PC-3 (cell line): ENCODE data around the gene SEMA4B.

Experiments
- EZH2 ChIP-seq: fragments of 300-600 bp; sonication (generic); IDR thresholded peaks from one replicate; pipeline ENCODE4 v1.6.1; 2017; ENCODE audit warnings: antibody characterized with exemption, mild to moderate bottlenecking, low read length; ENCODE audit not compliant: unreplicated experiment
- EZH2phosphoT487 ChIP-seq: fragments of 300-600 bp; sonication (generic); IDR thresholded peaks from 2 replicates; pipeline ENCODE4 v1.6.1; 2018; ENCODE audit warnings: mild to moderate bottlenecking, antibody characterized with exemption, low read length, borderline replicate concordance
- TF ChIP-seq, protein P1 (sequence below): fragments of 300-600 bp; sonication (generic); conservative IDR thresholded peaks from 2 replicates; pipeline ENCODE4 v1.5.1; 2017; ENCODE audit warnings: antibody characterized with exemption, low read depth, mild to moderate bottlenecking, low read length

DNA sequence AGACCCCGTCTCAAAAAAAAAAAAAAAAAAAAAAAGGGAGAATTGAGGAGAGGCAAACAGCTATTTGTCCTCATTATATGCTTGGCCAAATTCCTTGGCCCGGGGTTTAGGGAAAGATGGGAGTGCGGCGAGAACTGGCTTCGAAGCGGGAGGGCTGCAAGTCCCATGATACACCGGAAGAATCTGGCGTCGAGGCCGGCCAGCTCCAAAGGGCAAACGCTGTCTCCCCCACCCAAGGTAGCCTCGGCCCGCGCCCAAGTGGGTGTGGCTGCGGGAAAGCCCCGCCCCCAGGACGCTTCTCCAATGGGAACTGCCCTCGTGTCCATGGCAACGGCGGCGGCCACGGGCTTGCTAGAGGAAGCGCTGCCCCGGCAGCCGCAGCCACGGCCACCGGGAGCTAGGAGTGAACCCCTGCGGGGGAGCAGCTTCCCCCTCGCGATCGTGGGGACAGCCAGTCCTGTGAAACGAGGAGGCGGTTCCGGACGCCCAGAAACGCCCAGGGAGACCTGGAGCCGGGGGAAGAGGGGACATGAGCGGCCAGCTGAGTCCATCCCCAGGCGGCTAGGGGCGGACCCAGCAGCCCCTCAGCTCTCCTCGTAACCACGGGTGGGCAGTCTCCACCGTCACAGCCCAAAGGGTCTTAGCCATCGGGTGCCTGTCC lies 48.2 kb downstream of the SEMA4B start, which contains the start of gene TTLL13:
- TF ChIP-seq, protein P1, sequence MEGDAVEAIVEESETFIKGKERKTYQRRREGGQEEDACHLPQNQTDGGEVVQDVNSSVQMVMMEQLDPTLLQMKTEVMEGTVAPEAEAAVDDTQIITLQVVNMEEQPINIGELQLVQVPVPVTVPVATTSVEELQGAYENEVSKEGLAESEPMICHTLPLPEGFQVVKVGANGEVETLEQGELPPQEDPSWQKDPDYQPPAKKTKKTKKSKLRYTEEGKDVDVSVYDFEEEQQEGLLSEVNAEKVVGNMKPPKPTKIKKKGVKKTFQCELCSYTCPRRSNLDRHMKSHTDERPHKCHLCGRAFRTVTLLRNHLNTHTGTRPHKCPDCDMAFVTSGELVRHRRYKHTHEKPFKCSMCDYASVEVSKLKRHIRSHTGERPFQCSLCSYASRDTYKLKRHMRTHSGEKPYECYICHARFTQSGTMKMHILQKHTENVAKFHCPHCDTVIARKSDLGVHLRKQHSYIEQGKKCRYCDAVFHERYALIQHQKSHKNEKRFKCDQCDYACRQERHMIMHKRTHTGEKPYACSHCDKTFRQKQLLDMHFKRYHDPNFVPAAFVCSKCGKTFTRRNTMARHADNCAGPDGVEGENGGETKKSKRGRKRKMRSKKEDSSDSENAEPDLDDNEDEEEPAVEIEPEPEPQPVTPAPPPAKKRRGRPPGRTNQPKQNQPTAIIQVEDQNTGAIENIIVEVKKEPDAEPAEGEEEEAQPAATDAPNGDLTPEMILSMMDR = no peak
- TF ChIP-seq EZH2 (no peak), EZH2phosphoT487 (no peak)
